ENCODE data around the gene ARHGEF35.
"Not testable (repeated sequence)": the region's sequence is repeated elsewhere in the genome, so short reads cannot be mapped to it uniquely, and the experiment has no call there.

Gene ARHGEF35

DNA sequence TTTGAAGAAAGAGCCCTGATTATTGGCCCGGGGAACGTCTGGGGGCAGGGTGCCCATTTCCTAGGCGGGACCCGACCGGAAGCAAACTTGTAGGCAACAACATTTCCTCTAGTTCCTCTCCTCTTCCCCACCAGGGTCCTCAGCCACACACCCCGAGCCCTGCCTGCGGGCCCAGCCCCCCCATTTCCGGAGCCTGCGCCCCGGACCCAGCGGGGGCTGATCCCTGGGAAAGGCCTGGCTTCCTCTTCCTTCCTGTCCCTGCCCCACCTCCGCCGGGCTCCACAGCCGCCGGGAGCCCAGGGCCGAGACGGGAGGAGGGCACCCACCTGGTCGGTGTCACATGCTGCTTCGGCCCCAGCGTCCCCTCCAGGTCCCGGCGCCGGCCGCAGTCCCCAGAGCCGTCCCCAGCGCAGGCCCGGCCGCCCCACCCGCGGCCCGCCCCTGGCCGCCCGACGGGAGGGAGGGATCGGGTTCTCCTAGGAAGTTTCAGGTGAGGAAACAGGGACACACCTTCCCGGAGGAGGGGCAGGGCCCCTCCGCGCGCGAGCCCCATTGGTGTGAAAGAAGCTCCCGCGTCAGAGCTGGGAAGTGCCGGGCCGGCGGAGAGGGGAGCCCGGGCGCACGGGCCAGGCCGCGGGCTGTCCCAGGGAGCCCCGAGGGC lies at the start of gene ARHGEF35:
Gene ARHGEF35, minus strand, starts transcription at position 622 of the 661 bp plus-strand sequence. CDS start 7,450 bp downstream, outside the sequence.
- H3K4me3 ChIP-seq (ENCODE audit: low read length), result not testable (repeated sequence)

DNA sequence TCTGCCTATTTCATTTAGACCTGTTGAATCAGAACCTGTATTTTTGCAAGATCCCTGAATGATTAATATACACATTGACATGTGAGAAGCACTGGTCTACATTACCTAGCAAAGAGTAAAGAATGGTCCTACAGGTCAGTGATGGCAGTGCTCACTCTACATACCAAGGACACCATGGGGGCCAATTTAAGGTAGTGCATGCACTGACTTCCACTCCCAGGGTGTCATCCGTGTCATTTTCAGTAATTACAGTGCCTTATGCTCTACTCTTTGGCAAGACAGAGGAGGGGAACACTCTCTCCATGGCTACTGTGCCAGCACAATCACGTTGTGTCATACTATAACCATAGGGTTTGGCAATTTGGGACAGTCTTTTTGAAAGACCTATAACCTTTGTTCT lies 49.7 kb upstream of the ARHGEF35 start:
- H3K4me3 ChIP-seq (ENCODE audit: low read length), result not testable (repeated sequence)

DNA sequence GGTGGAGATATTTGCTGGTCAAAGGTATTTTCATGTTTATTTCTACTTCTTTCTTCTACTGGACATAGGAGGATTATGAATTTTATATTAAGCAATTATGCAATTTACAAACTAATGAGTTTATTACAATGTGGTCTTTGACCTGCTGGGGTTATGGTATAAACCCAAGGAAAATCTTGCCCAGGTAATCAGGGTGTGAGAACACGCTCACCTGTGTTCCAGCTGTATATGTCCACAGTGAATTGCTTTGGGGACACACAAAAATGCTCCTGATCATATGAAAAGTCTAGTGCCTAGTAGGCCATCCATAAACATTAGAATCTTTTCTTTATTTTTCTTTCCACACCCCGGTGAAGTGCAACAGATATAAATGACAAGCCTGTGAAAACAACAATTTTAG lies 43.7 kb upstream of the ARHGEF35 start, which contains the start of gene OR2A42:
Gene OR2A42, minus strand, starts transcription at position 241 of the 400 bp plus-strand sequence. CDS start 6,762 bp downstream, outside the sequence.
- H3K4me3 ChIP-seq (ENCODE audit: low read length), result not testable (repeated sequence)

DNA sequence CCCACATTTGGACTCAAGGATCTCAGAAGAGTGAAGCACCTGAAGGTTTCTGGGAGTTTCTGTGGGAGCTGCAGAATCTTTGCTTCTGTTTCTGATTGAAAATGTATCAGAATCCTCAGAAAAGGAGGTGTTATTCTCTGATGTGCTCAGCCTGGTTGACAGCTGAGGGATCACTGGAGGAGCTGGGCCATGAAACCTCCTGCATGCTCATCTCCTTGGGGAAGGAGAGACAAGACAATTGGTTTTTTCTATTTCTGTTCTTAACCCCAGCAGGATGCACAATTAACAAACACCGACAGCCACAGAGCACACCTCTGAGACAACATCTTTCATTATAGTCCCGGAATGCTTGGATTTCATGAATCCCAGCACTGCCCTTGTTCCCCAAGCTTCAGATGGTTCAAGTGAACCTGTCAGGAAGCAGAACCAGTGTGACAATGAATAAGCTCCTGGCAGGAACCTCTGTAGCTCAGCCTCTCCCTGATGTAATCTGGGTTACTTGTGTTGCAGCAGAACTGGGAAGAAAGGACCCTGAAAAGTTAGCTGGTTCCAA lies 43.0 kb upstream of the ARHGEF35 start:
- H3K4me3 ChIP-seq (ENCODE audit: low read length), result not testable (repeated sequence)

DNA sequence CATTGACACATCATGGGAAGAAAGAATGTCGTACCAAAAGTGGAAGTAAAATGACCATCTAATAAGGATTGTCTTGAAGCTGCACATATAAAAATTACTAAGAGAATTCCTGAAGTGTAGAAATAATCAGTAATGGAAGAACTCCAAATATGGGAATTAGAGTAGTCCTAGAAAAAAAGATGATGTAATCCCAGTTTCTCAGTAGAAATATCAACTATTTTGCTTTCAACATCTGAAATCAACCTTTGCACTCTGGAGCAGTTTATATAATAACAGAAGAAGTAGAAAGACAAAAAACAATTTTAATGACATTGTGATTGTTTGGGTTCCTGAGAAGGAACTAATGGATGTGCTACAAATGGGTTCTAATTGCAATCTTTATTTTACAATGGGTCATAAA lies 37.4 kb upstream of the ARHGEF35 start:
- not testable (repeated sequence) for H3K4me3 ChIP-seq (ENCODE audit: low read length)

DNA sequence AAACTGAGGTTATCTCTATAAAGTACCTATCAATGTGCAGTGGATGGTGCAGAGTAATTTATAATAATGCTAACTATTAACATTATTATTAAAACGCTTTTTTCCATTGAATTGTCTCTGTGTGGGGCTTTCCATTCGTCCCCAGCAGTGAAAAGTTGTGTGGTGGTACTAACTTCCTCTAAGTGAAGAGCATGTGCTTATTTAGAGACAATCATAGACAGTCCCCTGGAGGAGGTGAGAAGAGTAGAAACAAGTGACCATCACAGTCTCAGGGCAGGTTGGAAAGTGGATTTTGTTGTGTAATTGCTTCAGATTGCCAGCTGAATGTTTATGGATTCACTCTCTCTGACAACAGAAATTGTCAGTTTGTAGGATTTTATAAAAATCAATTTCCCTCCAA lies 35.4 kb upstream of the ARHGEF35 start:
- H3K4me3 ChIP-seq (ENCODE audit: low read length), result not testable (repeated sequence)

DNA sequence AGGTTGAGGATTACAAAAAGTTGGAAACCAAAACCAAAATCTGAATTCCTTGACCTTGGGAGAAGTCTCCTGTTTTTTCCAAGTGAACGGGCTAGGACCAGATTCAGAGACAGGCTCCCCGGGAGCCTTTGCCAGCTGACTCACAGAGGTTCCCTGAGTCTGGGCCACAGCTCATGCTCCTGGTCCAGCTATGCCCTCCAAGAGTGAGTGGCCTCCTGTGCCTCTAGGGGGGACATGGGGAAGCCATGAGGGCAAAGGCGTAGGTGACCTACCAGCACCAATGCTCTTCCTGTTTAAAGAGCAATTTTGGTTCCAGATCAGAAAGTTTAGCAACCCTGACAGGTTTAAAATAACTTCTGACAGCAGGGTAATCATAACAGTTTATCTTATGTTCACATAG lies 33.2 kb upstream of the ARHGEF35 start:
- H3K4me3 ChIP-seq (ENCODE audit: low read length), result not testable (repeated sequence)

DNA sequence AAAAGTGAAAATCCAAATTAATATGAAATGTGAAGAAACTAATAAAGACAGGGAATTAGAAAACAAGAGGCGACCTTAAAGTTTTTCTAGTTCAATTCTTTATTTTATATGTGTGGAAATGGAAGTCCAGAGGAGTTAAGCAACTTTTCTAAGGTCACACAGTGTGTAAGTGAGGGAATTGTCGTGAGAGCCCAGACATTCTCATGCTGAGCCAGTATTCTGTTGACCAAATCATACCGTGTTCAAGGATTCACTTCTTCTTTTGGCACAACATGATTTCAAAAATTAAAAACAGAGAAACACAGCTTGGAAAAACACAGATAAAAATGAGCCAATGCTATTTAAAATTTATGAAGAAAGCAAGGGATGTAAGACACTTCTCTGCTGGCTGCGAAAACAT lies 31.2 kb upstream of the ARHGEF35 start:
- not testable (repeated sequence) for H3K4me3 ChIP-seq (ENCODE audit: low read length)

DNA sequence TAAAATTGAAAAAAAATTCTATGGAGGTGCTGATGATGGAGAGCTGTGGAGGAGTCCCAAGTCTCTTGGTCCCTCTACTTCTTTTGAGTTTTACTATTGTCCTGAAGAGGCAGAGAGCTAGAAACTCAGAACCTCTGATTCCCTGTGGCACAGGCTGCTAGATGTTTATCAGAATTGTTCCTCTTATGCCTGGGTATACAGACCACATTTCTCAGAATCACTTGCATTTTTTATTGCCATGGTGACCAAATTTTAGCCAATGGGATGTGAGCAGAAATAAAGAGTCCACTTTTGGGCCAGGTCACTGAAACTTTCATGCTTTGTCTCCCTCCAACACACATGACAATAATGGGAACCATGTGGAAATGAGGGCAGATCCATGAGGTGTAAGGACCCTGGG lies 28.0 kb upstream of the ARHGEF35 start:
- H3K4me3 ChIP-seq (ENCODE audit: low read length), result not testable (repeated sequence)

DNA sequence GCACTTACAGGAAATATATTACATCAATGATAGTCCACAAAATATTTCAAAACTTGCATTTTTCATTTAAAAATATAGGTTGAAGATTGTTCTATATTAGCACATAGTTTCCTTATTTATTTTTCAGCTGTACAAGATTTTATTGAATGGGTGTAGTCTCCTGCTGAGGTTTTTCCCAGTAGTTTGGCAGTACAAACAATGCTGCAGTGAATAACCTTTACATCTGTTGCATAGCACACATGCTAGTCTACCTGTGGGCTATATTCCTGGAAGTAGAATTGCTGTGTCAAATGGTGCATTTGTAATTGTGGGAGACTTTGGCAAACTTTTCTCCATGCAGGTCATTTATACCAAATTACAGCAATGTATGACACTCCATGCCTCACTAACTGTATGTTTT lies 24.9 kb upstream of the ARHGEF35 start:
- H3K4me3 ChIP-seq (ENCODE audit: low read length), result not testable (repeated sequence)

DNA sequence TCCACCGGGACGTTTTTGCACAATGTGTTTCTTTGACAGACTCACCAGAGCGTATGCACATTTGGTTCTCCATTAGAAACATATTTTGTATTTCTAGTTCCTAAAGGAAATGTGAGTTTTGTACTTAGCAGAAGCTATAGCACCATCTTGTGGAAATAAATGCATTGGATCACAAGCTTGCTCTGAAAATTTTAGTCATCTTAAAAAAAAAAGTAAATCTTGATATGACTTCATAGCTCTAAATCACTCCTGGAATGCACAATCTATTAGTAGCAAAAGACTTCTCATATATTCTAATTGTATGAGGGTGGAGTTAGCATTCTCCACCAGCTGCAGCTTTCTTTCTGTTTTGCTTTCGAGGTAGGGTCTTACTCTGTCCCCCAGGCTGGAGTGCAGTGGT lies 23.5 kb upstream of the ARHGEF35 start:
- H3K4me3 ChIP-seq (ENCODE audit: low read length), result not testable (repeated sequence)

DNA sequence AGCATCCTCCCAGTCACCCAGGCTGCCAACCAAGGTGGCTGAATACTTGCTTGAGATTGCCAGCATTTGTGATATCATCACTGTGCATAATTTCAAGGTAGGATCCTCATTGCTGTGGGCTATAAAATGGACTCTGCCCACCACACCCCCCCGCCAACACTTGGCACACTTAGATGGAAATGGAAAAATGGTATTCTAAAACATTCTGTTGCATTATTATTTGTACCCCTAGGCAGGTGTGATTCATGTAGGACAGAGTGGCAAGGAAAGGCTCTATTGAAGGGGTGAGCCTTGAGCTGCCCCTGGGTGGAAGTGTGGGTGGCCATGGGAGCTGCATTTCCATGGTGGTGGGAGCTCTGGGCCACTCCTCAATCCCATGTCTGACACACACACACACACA lies 22.9 kb upstream of the ARHGEF35 start:
- H3K4me3 ChIP-seq (ENCODE audit: low read length), result not testable (repeated sequence)

DNA sequence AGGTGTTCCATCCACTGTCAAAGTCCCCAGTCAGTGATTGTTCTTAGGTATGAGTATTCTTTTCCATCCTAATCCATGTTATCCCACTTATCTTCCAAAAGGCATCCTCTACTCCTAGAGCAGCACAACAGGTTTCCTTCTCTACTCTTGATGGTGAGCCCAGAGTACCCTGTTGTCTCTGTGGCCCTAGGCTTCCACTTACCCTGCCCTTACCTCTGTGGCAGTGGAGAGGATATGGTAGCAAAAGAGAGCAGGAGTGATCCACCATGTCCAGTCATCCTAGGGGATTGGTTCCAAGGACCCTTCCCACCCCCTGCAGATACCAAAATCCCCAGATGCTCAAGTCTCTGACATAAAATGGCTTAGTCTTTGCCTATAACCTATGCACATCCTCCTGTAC lies 21.6 kb upstream of the ARHGEF35 start:
- not testable (repeated sequence) for H3K4me3 ChIP-seq (ENCODE audit: low read length)

DNA sequence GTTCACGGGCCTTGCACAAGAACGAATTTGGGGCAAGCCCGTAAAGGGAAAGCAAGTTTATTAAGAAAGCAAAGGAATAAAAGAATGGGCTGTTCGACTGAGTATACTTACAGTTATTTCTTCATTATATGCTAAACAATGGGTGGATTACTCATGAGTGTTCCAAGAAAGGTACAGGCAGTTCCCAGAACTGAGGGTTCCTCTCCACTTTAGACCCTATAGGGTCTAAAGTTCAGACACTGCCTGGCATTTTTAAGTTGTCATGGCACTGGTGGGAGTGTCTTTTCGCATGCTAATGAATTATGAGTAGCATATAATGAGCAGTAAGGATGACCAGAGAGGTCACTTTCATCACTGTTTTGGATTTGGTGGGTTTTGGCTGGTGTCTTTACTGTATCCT lies 9.7 kb upstream of the ARHGEF35 start:
- not testable (repeated sequence) for H3K4me3 ChIP-seq (ENCODE audit: low read length)

DNA sequence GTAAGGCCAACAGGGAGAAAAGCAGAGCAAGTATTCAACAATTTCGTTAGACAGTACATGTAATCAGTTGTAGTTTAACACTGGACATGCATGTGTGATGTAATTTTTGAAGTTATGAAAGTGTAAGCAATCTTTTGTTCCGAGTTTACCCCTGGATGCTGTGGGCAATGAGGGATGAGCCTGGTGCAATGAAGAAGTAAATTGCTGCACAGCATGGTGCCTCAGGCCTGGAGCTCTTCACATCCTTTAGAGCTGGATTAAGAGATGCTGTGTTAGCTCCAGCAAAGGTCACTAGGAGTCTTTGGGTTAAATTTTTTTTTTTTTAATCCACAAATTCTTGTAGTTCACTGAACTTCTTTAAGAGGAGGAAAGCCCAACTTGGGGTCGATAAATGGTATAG lies 7.5 kb upstream of the ARHGEF35 start:
- not testable (repeated sequence) for H3K4me3 ChIP-seq (ENCODE audit: low read length)

DNA sequence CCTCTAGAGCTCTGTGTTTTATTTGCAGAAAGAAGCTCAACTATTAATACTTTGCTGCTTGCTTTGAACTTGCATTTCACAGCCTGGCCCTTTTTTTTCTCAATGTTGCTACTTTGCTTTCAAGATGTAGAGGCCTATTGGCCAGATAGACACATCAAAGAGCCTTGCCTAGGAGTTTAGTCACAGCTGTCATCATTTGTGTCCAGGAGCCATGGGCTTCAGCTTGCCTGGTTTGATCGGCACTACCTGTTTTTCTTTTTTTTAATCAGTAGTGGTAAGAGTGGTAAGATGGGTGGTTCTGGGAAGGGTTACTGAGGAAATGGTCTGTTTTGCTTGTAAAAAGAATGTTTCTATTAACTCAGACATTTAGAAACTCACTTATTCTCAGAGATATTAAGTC lies 6.3 kb upstream of the ARHGEF35 start:
- not testable (repeated sequence) for H3K4me3 ChIP-seq (ENCODE audit: low read length)

DNA sequence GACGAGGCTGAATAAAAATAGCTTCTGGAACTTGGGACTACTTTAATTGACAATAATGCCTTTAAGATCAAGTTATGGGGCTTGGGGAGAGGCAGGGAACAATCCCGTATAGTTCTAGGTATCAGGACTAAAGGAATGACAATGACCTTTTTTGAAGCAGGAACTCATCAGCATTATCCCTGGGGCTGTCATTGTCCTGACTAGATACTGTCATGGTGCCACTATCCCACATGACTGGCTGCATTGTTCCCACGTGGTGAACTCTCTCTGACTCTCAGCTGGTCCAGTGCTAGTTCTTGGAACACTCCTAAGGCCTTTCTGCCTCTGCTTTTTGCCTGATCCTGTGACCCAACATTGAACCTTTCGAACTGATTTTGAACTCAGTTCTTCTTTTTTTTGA lies 3.3 kb upstream of the ARHGEF35 start:
- H3K4me3 ChIP-seq (ENCODE audit: low read length), result not testable (repeated sequence)

DNA sequence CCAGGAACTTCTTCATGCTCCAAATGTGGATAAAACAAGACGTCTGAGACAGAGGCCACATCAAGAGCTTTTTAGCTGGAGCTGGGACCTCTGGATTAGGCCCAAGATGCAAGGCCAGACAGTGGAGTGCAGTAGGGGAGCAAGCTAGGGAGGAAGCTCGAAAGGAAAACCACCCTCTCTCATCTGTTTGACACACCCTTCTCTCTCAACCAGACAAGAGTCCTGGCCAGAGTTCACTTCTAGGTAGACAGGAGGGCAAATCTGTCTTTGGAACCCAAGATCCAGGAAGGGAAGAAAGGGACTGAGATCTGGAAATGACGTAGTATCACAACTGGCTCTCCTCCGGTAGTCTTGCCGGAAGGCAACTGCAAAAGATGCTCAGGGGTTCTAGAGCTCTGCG lies 1.2 kb downstream of the ARHGEF35 start:
- H3K4me3 ChIP-seq (ENCODE audit: low read length), result not testable (repeated sequence)

DNA sequence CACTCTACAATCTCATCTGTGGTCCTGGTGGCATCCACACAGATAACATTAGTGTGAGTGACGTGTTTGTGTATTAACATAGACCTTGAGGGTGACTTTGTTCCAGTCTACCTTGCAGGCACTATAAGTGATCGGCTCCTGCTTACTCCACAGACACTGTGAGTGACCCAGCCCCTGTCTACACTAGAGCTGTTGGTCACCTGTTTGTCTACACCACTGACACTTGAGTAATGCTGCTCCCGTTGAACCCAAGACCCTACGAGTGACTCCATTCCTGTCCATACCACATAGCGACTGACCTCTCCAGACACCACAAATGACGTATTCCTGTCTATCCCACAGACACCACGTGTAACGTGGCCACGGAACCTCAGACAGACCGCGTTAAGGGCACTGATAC lies 1.9 kb downstream of the ARHGEF35 start:
- H3K4me3 ChIP-seq (ENCODE audit: low read length), result not testable (repeated sequence)

DNA sequence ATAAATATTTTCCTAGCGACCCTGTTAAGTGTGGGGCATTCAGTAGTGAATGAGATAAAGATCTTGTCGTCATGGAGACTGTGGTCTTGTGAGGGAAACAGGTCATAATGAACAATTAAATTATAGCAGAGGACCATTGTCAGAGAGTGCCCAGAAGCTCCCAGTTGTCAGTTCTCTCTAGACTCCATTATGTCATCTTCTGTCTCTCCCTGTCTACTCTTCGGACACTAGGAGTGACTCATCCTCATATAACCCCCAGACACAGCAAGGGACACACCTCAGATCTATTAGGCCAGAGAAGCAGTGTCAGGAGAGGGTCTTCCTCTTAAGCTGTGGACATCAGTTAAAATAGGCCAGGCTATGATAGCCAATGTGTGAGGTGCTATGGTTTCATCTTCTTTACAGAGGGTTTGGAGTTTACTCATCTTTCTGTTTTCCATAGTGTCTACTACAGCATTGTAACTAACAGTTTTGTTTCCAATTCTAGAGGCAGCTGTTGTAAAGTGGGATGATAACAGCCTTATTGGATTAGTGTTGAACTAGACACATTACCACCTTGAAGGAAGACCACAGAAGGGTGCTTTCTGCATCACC lies 7.0 kb downstream of the ARHGEF35 start:
- H3K4me3 ChIP-seq (ENCODE audit: low read length), result not testable (repeated sequence)

DNA sequence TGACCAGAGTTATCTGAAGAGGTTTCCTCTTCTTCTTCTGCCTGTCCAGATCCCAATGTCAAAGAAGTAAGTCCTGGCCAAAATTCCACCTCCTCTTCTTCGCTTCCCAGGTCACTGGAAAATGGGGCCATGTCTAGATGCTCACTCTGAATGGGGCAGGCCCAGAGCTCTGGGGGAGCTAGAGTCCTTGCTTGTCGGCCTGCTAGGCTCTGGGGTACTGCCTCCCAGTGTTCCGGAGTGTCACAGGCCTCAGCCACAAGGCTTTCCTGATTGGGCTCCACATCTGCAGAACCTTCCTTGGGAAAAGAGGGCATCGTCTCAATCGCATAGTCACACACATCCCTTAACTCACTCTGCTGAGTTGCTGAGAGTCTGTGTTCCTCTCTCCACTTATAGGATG lies 7.8 kb downstream of the ARHGEF35 start:
- H3K4me3 ChIP-seq (ENCODE audit: low read length), result not testable (repeated sequence)

DNA sequence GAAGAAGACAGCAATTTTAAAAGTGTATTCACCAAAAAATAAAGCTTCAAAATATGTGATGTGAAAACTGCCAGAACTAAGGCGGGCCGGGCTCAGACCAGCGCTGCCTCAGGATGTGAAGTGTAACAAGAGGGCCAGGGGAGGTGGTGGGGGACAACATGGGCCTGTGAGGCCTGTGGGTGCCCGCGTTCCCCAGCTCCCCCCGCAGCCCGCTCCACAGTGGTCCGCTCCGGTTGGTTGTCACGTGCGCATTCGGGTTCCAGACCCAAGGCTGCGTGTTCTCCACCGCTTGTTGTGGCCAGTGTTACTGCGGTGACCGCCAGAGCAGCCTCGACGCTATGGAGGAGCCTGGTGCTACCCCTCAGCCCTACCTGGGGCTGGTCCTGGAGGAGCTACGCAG lies 12.5 kb downstream of the ARHGEF35 start, which contains the start of gene CTAGE4:
Gene CTAGE4, plus strand, starts transcription at position 301 of the 400 bp plus-strand sequence. Its CDS starts 38 bp downstream, at position 339.
- H3K4me3 ChIP-seq (ENCODE audit: low read length), result not testable (repeated sequence)

DNA sequence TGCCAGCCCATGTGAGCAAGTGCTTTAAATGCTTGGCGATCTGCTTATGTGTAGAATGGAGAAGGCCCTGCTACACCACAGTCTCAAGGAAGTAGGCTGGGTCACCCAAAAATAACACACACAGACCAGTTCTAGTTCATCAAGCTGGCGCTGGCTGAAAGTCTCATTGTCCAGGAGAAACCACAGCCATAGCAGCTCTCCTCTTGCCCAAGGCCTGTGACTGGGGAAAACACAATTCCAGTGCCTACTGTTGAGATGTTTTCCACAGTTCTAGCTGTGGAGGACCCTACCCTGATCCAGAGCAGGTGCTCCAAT lies 16.5 kb downstream of the ARHGEF35 start:
- H3K4me3 ChIP-seq (ENCODE audit: low read length), result not testable (repeated sequence)

All from GM08714 (cell line).